ENCODE results near the gene TPM4. TPM values are rescaled to one million over a fixed set of nuclear protein-coding genes. Genes with fewer than 3 reads are reported as not detected.
A peak's percentile ranks its signal among the peaks of the same experiment; 100 is the strongest.

Gene TPM4
- total RNA-seq, 3 donors from 2014 or later, result 205 to 373 (median 333) TPM

- no peak for TF ChIP-seq CTCF (IDR thresholded peaks at IDR 0.05)
- no peak for DNase-seq
- intact Hi-C loops (cut with DNase I, micrococcal nuclease), result no loop called here
- Histone ChIP-seq H3K4me3 (no peak overlapping the region), H3K36me3 (ENCODE audit: low read depth) (no peaks in the 10 kb centered on the region), H3K4me1 (ENCODE audit: low read depth) (peaks cover 30% of the 10 kb centered on the region), H3K9me3 (no peaks in the 10 kb centered on the region)
- ATAC-seq, result peak; percentile 37
Measured at GRCh38 chr19:16087940-16088339, 11.6 kb downstream of the TPM4 start.

GRCh38 chr19:16088351-16089009, 12.2 kb downstream of the TPM4 start:
- no peak overlapping the region for H3K4me3 ChIP-seq
- ATAC-seq (peak; percentile 61), DNase-seq (no peak)
- no peaks in the 10 kb centered on the region for H3K36me3 ChIP-seq (ENCODE audit: low read depth)
- no peak for TF ChIP-seq CTCF (IDR thresholded peaks at IDR 0.05)
- intact Hi-C loops (cut with DNase I, micrococcal nuclease), result no loop called here
- peaks cover 30% of the 10 kb centered on the region for H3K4me1 ChIP-seq (ENCODE audit: low read depth)
- H3K9me3 ChIP-seq, result no peaks in the 10 kb centered on the region

- Histone ChIP-seq H3K4me1 (ENCODE audit: low read depth) (peaks cover 35% of the 10 kb centered on the region), H3K9me3 (no peaks in the 10 kb centered on the region), H3K4me3 (no peak overlapping the region), H3K36me3 (ENCODE audit: low read depth) (no peaks in the 10 kb centered on the region)
- no peak for DNase-seq
- ATAC-seq, result peak; percentile 34
- intact Hi-C loops (cut with DNase I, micrococcal nuclease), result no loop called here
- TF ChIP-seq CTCF (IDR thresholded peaks at IDR 0.05), result no peak
Measured at GRCh38 chr19:16089010-16089846, 12.9 kb downstream of the TPM4 start.

- no peak for ATAC-seq
- intact Hi-C loops (cut with DNase I, micrococcal nuclease), result no loop called here
- peaks cover 36% of the 10 kb centered on the region for H3K4me1 ChIP-seq (ENCODE audit: low read depth)
- no peaks in the 10 kb centered on the region for H3K36me3 ChIP-seq (ENCODE audit: low read depth)
- DNase-seq, result no peak
- H3K9me3 ChIP-seq, result no peaks in the 10 kb centered on the region
- no peak overlapping the region for H3K4me3 ChIP-seq
- TF ChIP-seq CTCF (IDR thresholded peaks at IDR 0.05), result no peak
Measured at GRCh38 chr19:16091546-16092475, 15.5 kb downstream of the TPM4 start.

GRCh38 chr19:16094360-16095070, 18.2 kb downstream of the TPM4 start:
- no peak overlapping the region for H3K4me3 ChIP-seq
- H3K4me1 ChIP-seq (ENCODE audit: low read depth), result peaks cover 27% of the 10 kb centered on the region
- intact Hi-C loops (cut with DNase I, micrococcal nuclease), result no loop called here
- no peaks in the 10 kb centered on the region for H3K9me3 ChIP-seq
- TF ChIP-seq CTCF (IDR thresholded peaks at IDR 0.05), result no peak
- no peaks in the 10 kb centered on the region for H3K36me3 ChIP-seq (ENCODE audit: low read depth)
- DNase-seq, result no peak
- no peak for ATAC-seq
